CD4-positive, alpha-beta T cell treated with Interleukin-17A for 1 hour (primary cell): ENCODE data around the gene SPATA9.

Experiments used
- DNase-seq: peaks from one replicate; pipeline ENCODE4 v3.0.0-alpha.2; 2020

SPATA9 gene

DNA sequence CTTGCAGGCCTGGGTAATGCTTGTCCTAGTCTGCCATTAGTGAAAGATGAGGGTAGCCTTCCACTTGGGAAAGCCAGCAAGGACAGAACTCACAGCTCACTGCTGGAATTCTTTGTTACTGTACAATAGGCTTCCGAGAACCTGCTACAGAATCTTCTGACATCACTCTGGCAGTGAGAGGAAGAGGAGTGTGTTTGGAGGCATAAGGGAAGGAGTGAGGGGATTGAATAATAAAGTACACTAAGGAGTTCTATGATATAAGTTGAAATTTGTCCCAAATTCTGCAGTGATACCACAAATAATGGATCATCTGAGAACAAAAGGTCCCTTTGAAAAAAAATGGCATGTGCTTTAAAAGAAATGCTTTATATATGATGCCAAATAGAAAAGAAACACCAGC lies at the start of gene SPATA9:
Gene SPATA9, minus strand, starts transcription at position 101 of the 400 bp plus-strand sequence. CDS start 137 bp downstream, outside the sequence.
- no peak for DNase-seq

GRCh38 chr5:95731571-95732554 lies 49.1 kb upstream of the SPATA9 start:
- DNase-seq = peak; percentile 13

DNA sequence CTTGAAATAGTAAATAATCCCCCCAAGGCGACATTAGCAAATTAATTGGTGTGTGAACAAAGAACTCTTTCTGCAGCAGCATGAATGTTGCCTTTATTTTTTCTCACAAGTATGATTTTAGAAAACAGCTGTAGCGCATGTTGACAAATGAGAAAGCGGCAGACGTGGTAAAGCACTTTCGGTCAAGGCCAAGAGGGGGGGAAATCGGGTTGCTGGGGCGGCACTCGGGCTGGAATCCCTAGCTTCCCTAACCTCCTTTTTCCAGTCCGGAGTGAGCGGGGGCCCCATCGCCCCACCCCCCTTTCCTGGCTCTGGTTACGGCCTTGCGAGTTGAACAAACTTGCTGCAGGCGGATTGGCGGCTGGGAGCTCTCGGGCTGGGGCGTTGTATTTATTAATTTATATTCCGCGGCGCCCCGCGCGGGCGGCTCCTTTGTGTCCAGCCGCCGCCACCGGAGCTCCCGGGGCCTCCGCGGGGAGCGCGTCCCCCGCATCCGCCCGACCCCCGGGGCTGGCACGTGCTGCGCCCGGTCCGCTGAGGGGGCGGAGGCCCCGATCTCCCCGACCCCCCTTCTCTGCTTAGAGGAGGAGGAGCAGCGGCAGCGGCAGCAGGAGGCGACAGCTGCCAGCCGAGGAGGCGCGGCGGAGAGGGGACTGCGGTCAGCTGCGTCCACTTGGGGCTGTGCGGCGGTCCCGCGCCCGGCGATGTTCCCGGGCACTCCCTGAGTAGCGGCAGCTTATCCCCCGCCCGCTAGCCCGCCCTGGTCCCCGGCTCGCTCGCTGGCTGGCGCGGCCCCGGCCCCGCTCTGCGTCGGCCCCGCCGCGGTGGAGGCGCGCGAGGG lies 48.2 kb upstream of the SPATA9 start, which contains the start of gene RHOBTB3:
Gene RHOBTB3, plus strand, starts transcription at position 607 of the 841 bp plus-strand sequence. CDS start 347 bp downstream, outside the sequence.
- DNase-seq = peak; percentile 20

DNA sequence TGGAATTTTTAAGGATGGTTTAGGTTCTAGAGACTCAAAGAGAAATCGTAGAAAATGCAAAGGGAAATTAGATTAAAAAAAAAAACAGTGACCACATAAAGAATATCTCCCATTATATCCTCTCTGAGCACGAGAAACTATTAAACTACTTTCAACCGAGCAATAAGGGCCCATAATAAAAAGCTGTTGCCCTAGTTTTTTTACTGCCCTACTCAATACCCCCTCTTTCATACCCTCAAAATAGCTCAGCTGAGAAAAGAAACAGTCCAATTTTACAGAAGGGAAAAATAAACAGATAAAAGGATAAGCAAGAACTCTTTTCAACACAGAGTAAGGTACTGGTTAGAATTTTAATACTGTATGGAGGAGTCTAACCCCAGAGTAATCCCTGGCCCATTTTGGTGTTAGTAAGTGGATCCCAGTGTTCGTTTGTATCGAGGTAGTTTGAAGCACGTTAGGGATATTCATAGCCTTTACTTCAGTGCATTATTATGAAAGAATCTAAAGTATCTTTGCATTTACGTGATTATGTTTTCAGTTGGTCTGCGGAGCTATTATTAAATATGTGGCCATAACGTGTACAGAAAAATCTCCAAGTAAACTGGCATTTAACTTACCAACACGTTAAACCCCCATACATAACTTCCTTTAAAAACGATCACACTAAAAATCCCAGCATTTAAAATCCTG lies 47.4 kb upstream of the SPATA9 start:
- no peak for DNase-seq

- DNase-seq = no peak
Observed at GRCh38 chr5:95729115-95730010, 46.6 kb upstream of the SPATA9 start.

DNA sequence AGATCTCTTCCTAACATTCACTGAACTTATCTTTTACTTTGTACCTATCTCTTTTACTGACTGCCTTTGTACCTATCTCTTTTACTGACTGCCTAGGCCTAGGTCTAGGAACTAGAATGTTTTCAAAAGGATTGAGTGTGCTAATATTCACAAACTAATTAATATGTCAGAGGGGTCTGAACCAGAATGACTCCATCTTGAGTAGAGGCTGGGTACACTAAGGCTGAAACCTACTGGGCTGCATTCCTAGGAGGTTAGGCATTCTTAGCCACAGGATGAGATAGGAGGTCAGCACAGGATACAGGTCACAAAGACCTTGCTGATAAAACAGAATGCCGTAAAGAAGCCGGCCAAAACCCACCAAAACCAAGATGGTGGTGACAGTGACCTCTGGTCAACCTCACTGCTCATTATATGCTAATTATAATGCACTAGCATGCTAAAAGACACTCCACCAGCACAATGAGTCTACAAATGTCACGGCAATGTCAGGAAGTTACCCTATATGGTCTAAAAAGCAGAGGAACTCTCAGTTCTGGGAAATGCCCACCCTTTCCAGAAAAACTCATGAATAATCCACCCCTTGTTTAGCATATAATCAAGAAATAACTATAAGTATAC lies 45.8 kb upstream of the SPATA9 start:
- no peak for DNase-seq

DNA sequence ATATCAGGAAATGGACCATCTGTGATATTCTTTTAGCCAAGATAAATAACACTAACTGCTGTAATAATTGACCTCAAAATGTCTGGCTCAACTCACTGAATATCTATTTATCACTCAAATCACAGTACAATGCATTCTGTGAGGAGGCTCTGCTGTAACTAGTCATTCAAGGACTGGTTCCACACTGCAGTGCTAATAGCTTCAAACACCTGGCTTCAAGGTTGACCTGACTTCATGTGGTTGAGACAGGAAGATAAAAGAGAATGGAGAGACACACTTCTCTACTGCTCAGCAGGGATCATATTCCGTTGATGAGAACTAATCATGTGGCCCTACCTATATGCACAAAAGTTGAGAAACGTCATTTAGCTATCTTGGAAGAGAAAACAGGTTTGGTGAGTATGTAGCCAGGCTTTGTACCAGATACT lies 45.0 kb upstream of the SPATA9 start:
- no peak for DNase-seq

DNA sequence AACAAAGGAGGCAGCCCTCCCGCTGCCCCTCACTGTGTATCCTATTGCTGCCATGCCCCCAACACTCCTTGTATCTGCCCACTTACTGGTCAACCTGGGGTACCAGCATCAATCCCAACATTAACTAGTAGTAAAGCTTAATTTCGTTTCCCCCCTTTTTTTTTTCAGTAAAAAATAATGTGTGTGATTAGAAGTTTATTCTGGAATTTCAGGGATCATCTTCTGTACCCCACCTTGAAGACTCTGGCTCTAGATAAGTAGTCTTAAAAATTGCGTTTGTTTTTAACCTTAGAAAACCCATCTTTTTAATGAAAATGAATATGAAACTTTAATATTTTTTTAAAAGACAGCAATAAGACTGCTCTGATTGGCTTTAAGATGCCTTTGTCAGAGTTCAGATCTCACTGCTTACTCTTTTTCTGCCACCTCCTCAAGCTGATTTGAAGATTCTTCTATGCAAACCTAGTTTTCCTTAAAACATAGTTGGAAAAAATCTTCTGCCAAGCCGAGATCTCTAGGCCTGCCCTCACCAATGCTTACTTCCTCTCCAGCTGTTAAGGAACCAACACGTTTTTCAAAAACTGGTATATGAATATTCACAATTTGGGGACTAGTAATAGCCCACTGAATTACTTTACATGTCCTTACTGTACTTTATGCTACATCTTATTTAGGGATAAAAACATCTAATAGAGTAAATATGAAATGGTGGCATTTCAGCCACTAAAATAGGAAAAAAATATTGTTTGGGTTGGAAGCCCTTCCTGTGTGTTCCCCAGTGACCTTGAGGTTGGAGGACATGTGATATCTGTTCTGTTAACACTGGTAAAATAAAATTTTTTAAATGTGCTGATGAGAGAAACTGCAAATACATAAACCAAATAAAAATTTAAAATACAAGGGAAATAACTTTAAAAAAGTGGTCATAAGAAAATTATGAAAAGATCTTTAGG lies 44.3 kb upstream of the SPATA9 start:
- no peak for DNase-seq

DNA sequence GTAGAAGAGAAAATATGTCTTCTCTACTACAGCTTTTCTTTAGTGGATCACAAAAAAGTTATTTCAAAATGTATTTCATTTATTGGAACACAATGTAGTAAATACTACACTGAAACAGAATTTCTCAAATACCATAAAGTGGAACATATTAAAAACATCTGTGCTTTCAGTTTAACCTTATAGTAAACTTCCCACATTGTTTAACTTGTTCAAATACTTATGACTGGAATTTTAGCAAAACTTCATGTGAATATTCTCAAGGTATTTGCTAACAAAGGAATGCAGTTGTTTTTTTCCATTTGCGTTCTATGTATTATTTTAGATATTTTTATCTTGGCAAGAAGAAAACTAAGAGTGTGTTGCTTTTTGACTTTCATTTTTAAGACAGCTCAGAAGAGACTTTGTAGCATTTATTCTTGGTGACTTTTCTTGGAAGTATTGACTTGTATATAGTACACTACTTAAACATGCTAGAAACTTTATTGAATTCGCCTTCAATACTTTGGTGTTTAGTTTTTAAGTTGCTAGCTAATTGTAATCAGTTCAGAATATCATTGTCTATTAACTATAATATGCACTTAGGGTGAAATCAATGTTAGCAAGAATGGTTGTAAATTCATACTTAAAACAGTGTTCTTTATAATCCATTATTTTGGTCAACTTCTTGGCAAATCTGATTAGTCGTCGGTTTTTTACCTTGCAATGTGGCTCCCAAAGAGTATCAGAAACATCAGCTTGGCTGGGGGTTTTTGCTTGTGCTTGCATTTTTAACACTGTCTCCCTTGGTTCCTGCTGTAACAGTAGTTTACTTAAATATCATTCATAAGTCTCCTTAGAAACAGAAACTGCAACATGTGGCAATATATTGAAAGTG lies 43.4 kb upstream of the SPATA9 start:
- no peak for DNase-seq

DNA sequence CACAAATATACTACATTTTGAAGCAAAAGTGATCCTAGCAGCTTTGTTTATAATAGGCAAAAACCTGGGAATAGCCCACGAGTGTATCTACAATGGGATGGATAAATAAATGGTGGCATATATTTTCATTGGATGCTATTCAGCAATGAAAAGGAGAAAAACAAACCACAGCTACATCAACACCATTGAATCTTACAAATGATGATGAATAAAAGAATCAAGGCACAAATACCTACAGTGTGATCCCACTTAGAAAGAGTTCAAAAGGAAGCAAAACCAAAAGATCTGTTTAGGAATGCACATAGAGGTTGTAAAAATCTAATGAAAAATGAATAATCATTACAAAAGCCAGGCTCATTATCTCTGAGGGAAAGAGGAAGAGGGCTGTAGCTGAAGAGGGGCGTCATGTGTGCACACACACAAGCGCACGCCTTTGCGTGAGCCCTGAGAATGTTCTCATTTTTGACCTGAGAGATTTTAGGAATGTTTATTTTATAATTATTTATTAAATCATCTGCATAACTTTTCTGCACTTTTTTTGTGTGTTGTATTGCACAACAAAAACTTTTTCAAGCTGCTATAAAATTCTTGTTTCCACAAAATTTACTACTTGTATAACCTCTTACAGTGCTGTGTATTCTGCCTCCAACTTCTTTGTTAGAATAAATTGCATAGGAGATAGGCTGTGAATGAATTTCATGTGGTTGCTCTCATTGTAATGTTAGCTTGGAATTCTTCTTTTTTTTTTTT lies 42.5 kb upstream of the SPATA9 start:
- DNase-seq = no peak

DNA sequence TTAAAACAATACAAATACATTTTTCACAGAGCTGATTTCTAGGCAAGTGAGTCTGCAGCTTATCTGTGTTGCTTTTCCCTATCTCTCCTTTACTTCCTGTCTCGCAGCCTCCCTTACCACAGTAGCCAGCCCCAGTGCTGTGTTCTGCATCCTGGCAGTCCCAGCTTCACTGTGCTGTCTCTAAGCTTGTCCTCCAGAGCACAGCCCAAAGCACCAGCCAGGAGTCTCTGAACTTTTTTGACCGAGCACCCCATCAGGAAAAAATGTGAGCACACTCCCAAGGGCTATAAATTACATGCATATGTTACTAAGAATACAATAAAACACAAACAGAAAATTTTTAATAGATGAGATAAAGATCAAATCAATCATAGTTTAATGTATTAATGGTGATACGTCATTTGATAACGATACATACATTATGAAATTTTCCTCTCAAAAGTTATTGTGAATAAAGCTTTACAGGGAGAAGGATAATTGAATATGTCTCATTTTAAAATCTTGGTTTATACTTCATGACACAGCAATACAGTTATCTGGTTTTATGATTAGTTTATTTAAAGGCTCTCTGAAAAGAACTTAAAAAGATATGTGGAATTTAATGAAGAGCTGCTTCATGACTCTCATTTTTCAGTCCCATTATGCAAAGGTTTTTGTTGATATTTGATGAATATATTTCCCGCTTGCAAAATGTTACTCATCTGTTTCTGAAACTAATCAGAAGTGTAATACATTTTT lies 41.0 kb upstream of the SPATA9 start:
- DNase-seq = no peak

GRCh38 chr5:95721582-95722295 lies 38.9 kb upstream of the SPATA9 start:
- no peak for DNase-seq

- no peak for DNase-seq
Observed at GRCh38 chr5:95720094-95720786, 37.4 kb upstream of the SPATA9 start.

- DNase-seq = no peak
Observed at GRCh38 chr5:95718738-95719137, 35.9 kb upstream of the SPATA9 start.

- DNase-seq = peak; percentile 63
Observed at GRCh38 chr5:95718203-95718602, 35.4 kb upstream of the SPATA9 start.

DNA sequence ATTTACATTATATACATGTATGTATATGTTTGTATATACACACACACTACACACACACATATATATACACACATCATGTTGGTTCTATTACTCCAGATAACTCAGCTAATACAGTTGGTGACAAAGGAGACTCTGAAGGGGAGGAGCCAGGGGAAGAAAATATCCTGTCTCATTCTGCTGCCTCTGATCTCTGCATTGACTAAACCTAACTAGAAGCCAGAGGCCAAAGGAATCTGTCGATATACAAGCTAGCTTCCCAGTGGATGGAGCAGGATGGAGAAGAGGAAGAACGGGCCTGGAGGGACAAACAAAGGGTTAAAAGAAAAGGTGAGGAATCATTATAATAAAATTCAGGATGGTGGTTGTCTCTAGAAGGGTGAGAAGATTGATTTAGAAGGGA lies 34.6 kb upstream of the SPATA9 start:
- no peak for DNase-seq
